Measurements from ENCODE around the gene TBX6. TPM values are rescaled to one million over a fixed set of nuclear protein-coding genes. Genes with fewer than 3 reads are reported as not detected.
A peak's percentile ranks its signal among the peaks of the same experiment; 100 is the strongest.

TBX6 gene
- total RNA-seq, 1 donor from 2014 or later, result 0.75 TPM

DNA sequence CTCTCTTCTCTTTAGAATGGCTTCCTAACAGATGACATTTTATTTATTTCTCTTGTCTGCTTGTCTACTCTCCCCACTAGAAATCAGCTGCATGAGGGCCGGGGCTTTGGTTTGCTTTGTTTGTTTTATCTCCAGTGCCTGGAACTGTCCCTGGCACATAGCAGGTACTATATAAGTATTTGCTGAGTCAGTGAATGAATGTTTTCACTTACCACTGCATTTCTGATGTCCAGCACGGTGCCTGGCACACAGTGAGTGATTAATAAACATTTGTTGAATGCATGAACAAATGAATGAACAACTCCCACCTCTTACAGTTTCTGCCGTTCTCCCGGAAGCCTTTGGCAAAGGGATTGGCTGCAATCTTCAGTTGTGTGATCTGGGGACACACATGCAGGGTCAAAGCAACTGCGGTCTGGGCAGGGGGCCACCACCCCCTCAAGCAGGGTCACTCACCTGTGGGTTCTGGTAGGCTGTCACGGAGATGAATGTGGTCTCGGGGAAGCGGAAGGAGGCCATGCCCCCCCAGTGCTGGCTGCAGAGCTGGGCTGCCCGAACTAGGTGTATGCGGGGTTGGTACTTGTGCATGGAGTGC, 3.4 kb downstream of the TBX6 start:
- no peaks in the 10 kb centered on the region for H3K27me3 ChIP-seq
- TF ChIP-seq, protein P1, sequence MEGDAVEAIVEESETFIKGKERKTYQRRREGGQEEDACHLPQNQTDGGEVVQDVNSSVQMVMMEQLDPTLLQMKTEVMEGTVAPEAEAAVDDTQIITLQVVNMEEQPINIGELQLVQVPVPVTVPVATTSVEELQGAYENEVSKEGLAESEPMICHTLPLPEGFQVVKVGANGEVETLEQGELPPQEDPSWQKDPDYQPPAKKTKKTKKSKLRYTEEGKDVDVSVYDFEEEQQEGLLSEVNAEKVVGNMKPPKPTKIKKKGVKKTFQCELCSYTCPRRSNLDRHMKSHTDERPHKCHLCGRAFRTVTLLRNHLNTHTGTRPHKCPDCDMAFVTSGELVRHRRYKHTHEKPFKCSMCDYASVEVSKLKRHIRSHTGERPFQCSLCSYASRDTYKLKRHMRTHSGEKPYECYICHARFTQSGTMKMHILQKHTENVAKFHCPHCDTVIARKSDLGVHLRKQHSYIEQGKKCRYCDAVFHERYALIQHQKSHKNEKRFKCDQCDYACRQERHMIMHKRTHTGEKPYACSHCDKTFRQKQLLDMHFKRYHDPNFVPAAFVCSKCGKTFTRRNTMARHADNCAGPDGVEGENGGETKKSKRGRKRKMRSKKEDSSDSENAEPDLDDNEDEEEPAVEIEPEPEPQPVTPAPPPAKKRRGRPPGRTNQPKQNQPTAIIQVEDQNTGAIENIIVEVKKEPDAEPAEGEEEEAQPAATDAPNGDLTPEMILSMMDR (IDR thresholded peaks at IDR 0.05), result no peak
- H3K4me1 ChIP-seq, result peaks cover 16 to 19% of the 10 kb centered on the region in 2 donors
- H3K27ac ChIP-seq, result no peak overlapping the region
- no peak overlapping the region for H3K4me3 ChIP-seq
- no peaks in the 10 kb centered on the region for H3K9me3 ChIP-seq
- intact Hi-C loops (cut with DNase I), result no loop called here
- DNase-seq (ENCODE audit: low spot score in 2 of 2), result no peak
- H3K36me3 ChIP-seq, result peaks cover 17 to 24% of the 10 kb centered on the region in 2 donors

GRCh38 chr16:30087181-30087898, 4.4 kb downstream of the TBX6 start:
- intact Hi-C loops (cut with DNase I), result no loop called here
- DNase-seq (ENCODE audit: low spot score in 2 of 2), result no peak
- Histone ChIP-seq H3K4me3 (no peak overlapping the region), H3K9me3 (no peaks in the 10 kb centered on the region), H3K27me3 (no peaks in the 10 kb centered on the region), H3K4me1 (peaks cover 10 to 11% of the 10 kb centered on the region in 2 donors), H3K36me3 (peaks cover 27 to 34% of the 10 kb centered on the region in 2 donors), H3K27ac (no peak overlapping the region)
- TF ChIP-seq, protein P1 (IDR thresholded peaks at IDR 0.05), result no peak

DNA sequence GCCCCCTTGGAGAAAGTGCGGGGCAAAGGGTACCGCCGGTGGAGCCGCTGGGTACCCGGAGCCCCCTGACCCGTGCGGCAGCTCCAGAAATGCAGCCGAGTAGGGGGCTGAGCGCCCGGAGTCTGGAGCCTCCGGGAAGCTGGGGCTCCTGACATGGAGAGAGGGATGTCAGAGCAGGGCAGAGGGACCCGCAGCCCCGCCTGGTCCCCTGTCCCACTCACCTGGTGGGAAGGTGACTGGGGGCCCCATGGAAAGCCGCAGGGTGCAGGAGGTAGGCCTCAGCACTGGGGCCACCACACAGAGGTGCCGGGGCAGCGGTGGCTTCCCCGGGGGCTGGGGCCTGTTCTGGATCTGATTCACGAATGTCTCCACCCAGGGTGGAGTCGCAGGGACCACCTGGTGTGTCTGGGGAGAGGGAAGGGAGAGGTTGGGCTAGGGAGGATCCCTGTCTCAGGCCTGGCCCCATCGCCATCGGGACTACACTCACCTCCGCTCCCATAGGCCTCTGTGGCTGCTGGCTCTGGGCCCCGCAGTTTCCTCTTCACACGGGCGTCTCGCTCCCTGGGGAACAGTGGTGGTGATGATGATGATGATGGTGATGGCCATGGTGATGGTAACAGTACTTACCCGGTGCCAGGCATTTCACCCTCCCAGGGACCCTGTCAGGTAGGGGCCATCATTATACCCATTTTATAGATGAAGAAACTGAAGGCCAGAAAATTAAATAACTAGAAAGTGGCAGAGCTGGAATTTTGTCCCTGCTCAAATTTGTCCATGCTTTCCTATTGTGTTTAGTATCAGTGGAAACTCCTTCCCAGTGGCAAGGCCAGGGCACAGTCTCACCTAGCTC, 5.2 kb downstream of the TBX6 start:
- DNase-seq (ENCODE audit: low spot score in 2 of 2), result no peak
- TF ChIP-seq, protein P1 (IDR thresholded peaks at IDR 0.05), result no peak
- intact Hi-C loops (cut with DNase I), result no loop called here
- H3K36me3 ChIP-seq, result peaks cover 35 to 41% of the 10 kb centered on the region in 2 donors
- H3K9me3 ChIP-seq, result no peaks in the 10 kb centered on the region
- H3K4me1 ChIP-seq, result peaks cover 7 to 8% of the 10 kb centered on the region in 2 donors
- H3K27me3 ChIP-seq, result no peaks in the 10 kb centered on the region
- H3K27ac ChIP-seq, result peak overlapping the region; percentile 48 to 76
- no peak overlapping the region for H3K4me3 ChIP-seq

DNA sequence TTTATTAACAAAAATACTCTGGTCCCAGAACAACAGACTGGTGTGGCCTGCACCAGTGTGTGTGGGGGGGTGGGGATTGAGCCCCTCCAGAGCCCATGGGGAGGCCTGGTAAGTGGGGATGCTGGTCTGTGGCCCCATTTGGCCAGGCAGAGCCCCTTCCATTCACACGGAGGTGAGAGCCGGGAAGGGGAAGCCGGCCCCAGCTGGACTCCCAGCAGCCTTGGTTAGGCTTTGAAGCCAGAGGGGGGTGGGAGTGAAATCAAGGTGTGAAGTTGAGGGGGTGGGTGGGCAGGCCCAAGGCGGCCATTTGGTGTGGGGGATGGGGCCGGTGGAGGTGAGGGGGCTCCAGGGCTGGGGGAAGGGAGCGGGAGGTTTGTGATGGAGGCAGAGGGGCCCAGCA, 5.9 kb downstream of the TBX6 start:
- H3K36me3 ChIP-seq, result peaks cover 42 to 48% of the 10 kb centered on the region in 2 donors
- H3K9me3 ChIP-seq, result no peaks in the 10 kb centered on the region
- H3K27ac ChIP-seq, result peak overlapping the region; percentile 48 to 76
- peaks cover under 1 to 3% of the 10 kb centered on the region in 2 donors for H3K4me1 ChIP-seq
- no peak overlapping the region for H3K4me3 ChIP-seq
- intact Hi-C loops (cut with DNase I), result no loop called here
- H3K27me3 ChIP-seq, result no peaks in the 10 kb centered on the region
- TF ChIP-seq, protein P1 (IDR thresholded peaks at IDR 0.05), result no peak
- no peak for DNase-seq (ENCODE audit: low spot score in 2 of 2)

DNA sequence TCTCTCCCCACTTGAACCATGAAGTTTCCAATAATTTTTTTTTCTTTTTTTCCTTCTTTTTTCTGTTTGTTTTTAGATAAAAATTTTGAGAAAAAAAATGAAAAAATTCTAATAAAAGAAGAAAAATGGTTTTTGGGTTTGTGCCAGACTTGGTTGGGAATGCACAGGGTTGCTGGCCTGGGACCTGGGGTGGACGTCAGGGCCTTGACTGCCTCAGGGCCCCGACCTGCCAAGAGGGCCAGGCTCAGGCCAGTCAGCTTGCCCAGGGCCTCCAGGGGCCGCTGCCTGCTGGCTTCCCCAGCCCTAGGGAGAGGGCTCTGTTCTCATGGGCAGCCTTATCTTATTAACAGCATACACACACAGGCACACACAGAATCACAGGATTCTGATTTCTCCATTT, 6.5 kb downstream of the TBX6 start:
- peaks cover 45 to 52% of the 10 kb centered on the region in 2 donors for H3K36me3 ChIP-seq
- no peak overlapping the region for H3K4me3 ChIP-seq
- H3K27ac ChIP-seq, result peak overlapping the region; percentile 48 to 76
- no peak for DNase-seq (ENCODE audit: low spot score in 2 of 2)
- no peaks in the 10 kb centered on the region for H3K27me3 ChIP-seq
- H3K9me3 ChIP-seq, result no peaks in the 10 kb centered on the region
- TF ChIP-seq, protein P1 (IDR thresholded peaks at IDR 0.05), result no peak
- peaks cover 0 to 3% of the 10 kb centered on the region in 2 donors for H3K4me1 ChIP-seq
- intact Hi-C loops (cut with DNase I), result no loop called here
